Stimulated activated CD8-positive, alpha-beta memory T cell treated with anti-CD3 and anti-CD28 coated beads, Interleukin-7, amount 100 ng/mL, for 24 hours (primary cell): ENCODE measurements around the gene BABAM2.

ENCODE experiments used
- DNase-seq: peaks from one replicate; pipeline ENCODE4 v3.0.0-alpha.2; 2020; ENCODE audit warnings: low read depth

The BABAM2 gene

DNA sequence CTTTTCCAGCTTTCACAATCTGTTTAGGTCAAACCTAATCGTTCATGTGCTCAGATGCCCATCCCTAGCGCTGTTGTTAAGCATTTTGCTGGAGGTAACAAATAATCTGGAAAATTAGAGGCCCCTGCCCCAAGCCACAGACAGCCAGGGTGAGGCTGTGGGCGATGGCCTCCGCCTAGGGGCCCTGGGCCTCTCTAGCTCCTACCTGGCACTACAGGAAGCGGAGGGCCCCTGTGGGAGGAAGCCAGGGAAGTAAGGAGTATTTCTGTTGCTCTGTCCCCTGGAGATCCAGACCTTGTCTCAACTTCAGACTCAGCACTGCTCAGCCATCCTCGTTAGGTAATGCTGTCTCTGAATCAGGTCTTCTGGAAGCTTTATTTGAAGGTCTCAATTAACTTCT, 489.7 kb downstream of the BABAM2 start:
- no peak for DNase-seq

GRCh38 chr2:28381225-28382180, 491.0 kb downstream of the BABAM2 start:
- DNase-seq: no peak

DNA sequence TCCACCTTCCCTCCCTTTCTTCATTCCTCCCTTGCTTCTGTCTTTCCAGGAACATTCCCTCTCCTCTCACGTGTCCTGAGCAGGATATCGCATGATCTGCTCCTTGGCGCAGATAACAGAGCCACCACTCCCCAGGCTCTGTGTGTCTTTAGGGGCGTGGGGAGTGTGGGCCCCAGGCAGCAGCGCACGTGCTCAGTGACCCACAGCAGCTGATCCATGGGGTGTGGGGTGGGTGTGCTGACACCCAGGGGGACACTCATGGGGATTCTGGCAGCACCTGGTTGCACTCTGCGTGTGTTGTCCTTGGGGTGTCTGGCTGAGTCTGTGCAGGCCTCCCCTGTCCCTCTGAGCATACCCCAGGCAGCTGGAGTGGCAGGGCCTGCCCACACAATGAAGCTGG, 492.2 kb downstream of the BABAM2 start:
- DNase-seq: no peak

GRCh38 chr2:28387082-28387960, 496.8 kb downstream of the BABAM2 start:
- DNase-seq: no peak
